KMS-11 (cell line): Measurements from ENCODE around the gene TFRC.

Experiments used
- H2AFZ ChIP-seq: fragments of 200-600 bp; sonication (generic); 2 replicates; pipeline ENCODE4 v1.6.1; 2016; ENCODE audit warnings: antibody characterized with exemption, mixed run types, low read depth
- H3K27ac ChIP-seq: fragments of 200-600 bp; sonication (generic); 2 replicates; pipeline ENCODE4 v1.6.1; 2016; ENCODE audit warnings: mild to moderate bottlenecking, mixed run types
- H3K27me3 ChIP-seq: fragments of 200-600 bp; sonication (generic); 2 replicates; pipeline ENCODE4 v1.6.1; 2017; ENCODE audit warnings: mild to moderate bottlenecking, low read depth, mixed run types, moderate library complexity; ENCODE audit not compliant: insufficient read depth
- H3K36me3 ChIP-seq: fragments of 200-600 bp; sonication (generic); 2 replicates; pipeline ENCODE4 v1.6.1; 2017; ENCODE audit warnings: mild to moderate bottlenecking, mixed run types; ENCODE audit not compliant: insufficient read depth
- H3K4me1 ChIP-seq: fragments of 200-600 bp; sonication (generic); 2 replicates; pipeline ENCODE4 v1.6.1; 2016; ENCODE audit warnings: mild to moderate bottlenecking, low read depth, mixed run types; ENCODE audit not compliant: poor library complexity, severe bottlenecking
- H3K4me2 ChIP-seq: fragments of 200-600 bp; sonication (generic); 2 replicates; pipeline ENCODE4 v1.7.0; 2016; ENCODE audit warnings: mild to moderate bottlenecking, mixed run types
- H3K4me3 ChIP-seq: fragments of 200-600 bp; sonication (generic); IDR thresholded peaks from 2 replicates; pipeline ENCODE4 v1.6.1; 2017; ENCODE audit warnings: low read depth, low read length, mixed read lengths; ENCODE audit not compliant: insufficient read depth
- H3K79me2 ChIP-seq: fragments of 200-600 bp; sonication (generic); 2 replicates; pipeline ENCODE4 v1.6.1; 2016; ENCODE audit warnings: low read depth, mixed run types; ENCODE audit not compliant: insufficient read depth
- H3K9ac ChIP-seq: fragments of 200-600 bp; sonication (generic); 2 replicates; pipeline ENCODE4 v1.6.1; 2016; ENCODE audit warnings: mild to moderate bottlenecking, mixed run types
- H4K20me1 ChIP-seq: fragments of 200-600 bp; sonication (generic); 2 replicates; pipeline ENCODE4 v1.6.1; 2016; ENCODE audit warnings: mild to moderate bottlenecking, mixed run types; ENCODE audit not compliant: insufficient read depth
- TF ChIP-seq, protein P1 (sequence below): fragments of 200-600 bp; sonication (generic); conservative IDR thresholded peaks from 2 replicates; pipeline ENCODE4 v1.6.1; 2017; ENCODE audit warnings: low read depth, mild to moderate bottlenecking, antibody characterized with exemption, low read length, moderate library complexity, mixed read lengths

The TFRC gene

DNA sequence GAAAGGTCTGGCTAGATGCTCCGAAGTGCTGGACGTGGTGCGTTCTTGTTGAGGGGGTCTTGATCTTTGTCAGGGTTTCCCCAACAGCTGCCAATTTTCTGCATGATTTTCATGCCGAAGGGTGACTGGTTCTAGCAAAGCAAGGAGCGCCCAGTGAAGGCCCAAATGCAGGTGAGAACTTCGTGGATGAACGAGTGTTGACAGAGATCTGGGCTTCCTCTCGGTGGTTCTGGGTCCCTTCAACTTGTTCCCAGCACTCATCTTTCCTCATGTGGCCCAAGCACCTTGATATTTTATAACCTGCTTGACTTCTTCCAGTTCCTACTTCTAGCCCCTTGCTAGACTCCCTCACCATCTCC, 40.8 kb upstream of the TFRC start:
- H3K27ac ChIP-seq: no peak overlapping the region
- H3K9ac ChIP-seq: no peak overlapping the region
- H3K79me2 ChIP-seq: no peaks in the 10 kb centered on the region
- no peaks in the 10 kb centered on the region for H3K27me3 ChIP-seq
- no peak overlapping the region for H3K4me2 ChIP-seq
- H2AFZ ChIP-seq: no peak overlapping the region
- no peak overlapping the region for H3K4me3 ChIP-seq
- H3K4me1 ChIP-seq: no peaks in the 10 kb centered on the region
- TF ChIP-seq, protein P1, sequence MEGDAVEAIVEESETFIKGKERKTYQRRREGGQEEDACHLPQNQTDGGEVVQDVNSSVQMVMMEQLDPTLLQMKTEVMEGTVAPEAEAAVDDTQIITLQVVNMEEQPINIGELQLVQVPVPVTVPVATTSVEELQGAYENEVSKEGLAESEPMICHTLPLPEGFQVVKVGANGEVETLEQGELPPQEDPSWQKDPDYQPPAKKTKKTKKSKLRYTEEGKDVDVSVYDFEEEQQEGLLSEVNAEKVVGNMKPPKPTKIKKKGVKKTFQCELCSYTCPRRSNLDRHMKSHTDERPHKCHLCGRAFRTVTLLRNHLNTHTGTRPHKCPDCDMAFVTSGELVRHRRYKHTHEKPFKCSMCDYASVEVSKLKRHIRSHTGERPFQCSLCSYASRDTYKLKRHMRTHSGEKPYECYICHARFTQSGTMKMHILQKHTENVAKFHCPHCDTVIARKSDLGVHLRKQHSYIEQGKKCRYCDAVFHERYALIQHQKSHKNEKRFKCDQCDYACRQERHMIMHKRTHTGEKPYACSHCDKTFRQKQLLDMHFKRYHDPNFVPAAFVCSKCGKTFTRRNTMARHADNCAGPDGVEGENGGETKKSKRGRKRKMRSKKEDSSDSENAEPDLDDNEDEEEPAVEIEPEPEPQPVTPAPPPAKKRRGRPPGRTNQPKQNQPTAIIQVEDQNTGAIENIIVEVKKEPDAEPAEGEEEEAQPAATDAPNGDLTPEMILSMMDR: no peak
- H3K36me3 ChIP-seq: no peaks in the 10 kb centered on the region
- no peaks in the 10 kb centered on the region for H4K20me1 ChIP-seq

DNA sequence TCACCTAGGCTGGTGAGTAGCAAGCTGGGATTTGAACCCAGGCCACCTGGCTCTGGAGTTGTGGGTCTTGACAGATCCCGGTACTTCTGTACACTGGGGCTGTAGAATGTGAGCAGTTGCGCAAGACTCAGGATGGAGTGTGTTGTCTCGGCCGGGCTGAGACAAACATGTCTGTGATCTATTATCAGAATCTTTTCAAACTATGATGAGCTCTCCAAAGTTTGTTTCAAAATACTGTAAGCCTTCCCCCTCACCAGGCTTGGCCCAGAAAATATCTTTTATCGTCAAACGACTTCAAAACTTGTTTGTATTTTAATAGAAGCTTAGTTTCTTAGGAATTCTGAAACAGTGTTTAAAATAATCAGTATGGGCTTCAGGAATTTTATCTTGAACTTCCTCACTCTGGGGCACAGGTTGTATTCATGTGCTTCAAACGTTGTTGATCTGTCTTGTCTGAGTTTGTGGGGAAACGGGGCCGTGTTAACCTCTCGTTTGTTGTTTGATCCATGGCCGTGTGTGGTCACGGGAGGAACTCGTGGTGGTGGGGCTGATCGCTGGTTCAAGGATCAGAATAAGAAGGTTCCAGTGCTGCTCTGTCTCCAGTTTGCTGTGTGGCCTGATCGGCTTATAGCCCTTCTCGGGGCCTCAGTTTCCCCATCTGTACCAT, 40.3 kb upstream of the TFRC start:
- H3K79me2 ChIP-seq: no peaks in the 10 kb centered on the region
- H2AFZ ChIP-seq: no peak overlapping the region
- H3K9ac ChIP-seq: no peak overlapping the region
- no peak overlapping the region for H3K4me2 ChIP-seq
- no peaks in the 10 kb centered on the region for H4K20me1 ChIP-seq
- H3K36me3 ChIP-seq: no peaks in the 10 kb centered on the region
- H3K4me3 ChIP-seq: no peak overlapping the region
- no peak overlapping the region for H3K27ac ChIP-seq
- no peaks in the 10 kb centered on the region for H3K27me3 ChIP-seq
- TF ChIP-seq, protein P1: no peak
- H3K4me1 ChIP-seq: no peaks in the 10 kb centered on the region

DNA sequence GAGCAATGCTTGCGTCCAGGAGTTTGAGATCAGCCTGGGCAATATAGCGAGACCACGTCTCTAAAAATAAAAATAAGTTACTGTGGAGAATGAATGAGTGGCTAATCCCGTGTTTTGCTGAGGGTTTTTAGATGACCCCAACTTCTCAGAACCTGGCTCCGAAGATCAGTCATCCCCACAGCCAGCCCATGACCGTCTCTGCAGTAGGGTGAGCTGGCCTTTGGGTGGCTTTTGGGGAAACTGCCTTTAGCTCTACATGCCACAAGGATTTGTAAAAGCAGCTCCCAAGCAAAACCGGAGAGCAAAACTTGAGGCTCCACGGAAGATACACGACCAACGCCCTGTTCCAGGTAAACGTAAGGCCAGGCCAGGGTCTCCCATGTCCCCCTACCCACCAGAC, 39.2 kb upstream of the TFRC start:
- no peak overlapping the region for H3K27ac ChIP-seq
- H3K4me2 ChIP-seq: no peak overlapping the region
- H3K36me3 ChIP-seq: no peaks in the 10 kb centered on the region
- H3K27me3 ChIP-seq: no peaks in the 10 kb centered on the region
- no peak overlapping the region for H3K9ac ChIP-seq
- H3K79me2 ChIP-seq: no peaks in the 10 kb centered on the region
- H3K4me3 ChIP-seq: no peak overlapping the region
- TF ChIP-seq, protein P1: no peak
- no peak overlapping the region for H2AFZ ChIP-seq
- no peaks in the 10 kb centered on the region for H4K20me1 ChIP-seq
- no peaks in the 10 kb centered on the region for H3K4me1 ChIP-seq

DNA sequence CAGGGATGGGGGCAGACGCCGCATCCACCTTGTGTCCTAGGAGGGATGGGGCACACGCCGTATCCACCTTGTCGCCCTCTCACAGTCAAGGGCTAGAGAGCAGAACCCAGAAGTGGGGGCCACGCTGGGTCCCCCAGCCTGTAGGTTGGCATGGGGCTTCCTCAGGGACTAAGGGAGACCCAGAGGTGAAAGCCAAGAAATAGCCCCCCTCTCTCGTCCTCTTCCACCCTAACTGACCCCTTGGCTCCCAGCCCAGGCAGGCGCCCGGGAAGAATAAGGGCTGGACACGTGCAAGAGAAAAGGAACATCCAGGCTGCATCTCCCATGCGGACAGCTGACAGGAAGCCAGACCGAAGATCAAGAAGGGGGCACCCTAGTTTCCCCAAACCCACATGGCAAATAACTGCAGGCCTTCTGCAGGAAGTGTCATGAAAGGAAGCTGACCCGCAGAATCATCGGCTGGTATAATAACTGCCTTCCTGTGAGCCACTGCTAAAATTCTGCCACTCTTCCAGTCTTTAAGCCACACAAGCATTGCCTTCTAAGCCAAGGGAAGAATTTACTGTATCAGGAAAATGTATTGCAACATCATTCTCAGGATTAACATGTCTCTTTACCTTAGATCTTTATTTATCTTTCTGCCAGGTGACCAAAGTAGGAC, 38.5 kb upstream of the TFRC start:
- Histone ChIP-seq H3K27ac (no peak overlapping the region), H4K20me1 (no peaks in the 10 kb centered on the region), H3K36me3 (no peaks in the 10 kb centered on the region), H3K9ac (no peak overlapping the region), H3K79me2 (no peaks in the 10 kb centered on the region), H3K4me1 (peaks cover 3% of the 10 kb centered on the region), H2AFZ (no peak overlapping the region), H3K4me3 (no peak overlapping the region), H3K4me2 (no peak overlapping the region), H3K27me3 (no peaks in the 10 kb centered on the region)
- TF ChIP-seq, protein P1: no peak
